Tibial nerve (tissue), 4 donors: ENCODE results near the gene NELL1. TPM values are rescaled to one million over a fixed set of nuclear protein-coding genes. Genes with fewer than 3 reads are reported as not detected.

Experiments
- DNase-seq, 2 donors: peaks; one replicate each; pipeline ENCODE4 v3.0.0-alpha.2; 2019; ENCODE audit warnings: low spot score in 2 of 2
- H3K27ac ChIP-seq, 4 donors: fragments of 200-600 bp; sonication (generic) in 3 of 4; one replicate each; pipeline ENCODE4 v1.5.1; 2017 to 2019; ENCODE audit warnings: mild to moderate bottlenecking in 1 of 4
- H3K27me3 ChIP-seq, 2 donors: fragments of 200-600 bp; sonication (generic) in 1 of 2; one replicate each; pipeline versions ENCODE4 v1.5.1 to v1.6.0; 2017 to 2019
- H3K36me3 ChIP-seq, 3 donors: fragments of 200-600 bp; sonication (generic); one replicate each; pipeline ENCODE4 v1.5.1; 2018 to 2019
- H3K4me1 ChIP-seq, 4 donors: fragments of 200-600 bp; sonication (generic) in 3 of 4; one replicate each; pipeline ENCODE4 v1.5.1; 2017 to 2019
- H3K4me3 ChIP-seq, 4 donors: fragments of 200-600 bp; sonication (generic) in 3 of 4; one replicate each; pipeline ENCODE4 v1.5.1; 2017 to 2019; ENCODE audit warnings: mild to moderate bottlenecking in 1 of 4, moderate library complexity in 1 of 4
- H3K9me3 ChIP-seq, 4 donors: fragments of 200-600 bp; sonication (generic) in 3 of 4; one replicate each; pipeline ENCODE4 v1.5.1; 2017 to 2019
- EP300 ChIP-seq, 2 donors: sonication (generic); formaldehyde crosslinking; IDR thresholded peaks; one replicate each; pipeline ENCODE4 v1.6.1; 2017; ENCODE audit warnings: antibody characterized with exemption in 2 of 2, mild to moderate bottlenecking in 1 of 2
- POLR2A ChIP-seq, 2 donors: fragments of 450-650 bp; IDR thresholded peaks; one replicate each; pipeline ENCODE4 v1.6.1; 2017; ENCODE audit warnings: antibody characterized with exemption in 2 of 2, mild to moderate bottlenecking in 2 of 2, moderate library complexity in 2 of 2
- WGBS, 2 donors: methylation state at CpG; one replicate each; pipeline ENCODE4 v1.1.5; 2018; 5-methylcytosine and 5-hydroxymethylcytosine counted together
- total RNA-seq, 4 donors: library from RNA; depleted of rRNA; stranded (reverse); fragments of >200 nt; gene quantifications; one replicate each; pipeline ENCODE4 v1.1.0, GENCODE V29; 2016
- TF ChIP-seq, protein P1 (sequence below), 5 experiments: fragments of 200-600 bp in 3 of 5; fragments of 450-650 bp in 2 of 5; sonication (generic) in 3 of 5; IDR thresholded peaks; one replicate each; pipeline ENCODE4 v1.5.1; 2016 to 2019; ENCODE audit warnings: antibody characterized with exemption in 5 of 5, mild to moderate bottlenecking in 3 of 5, moderate library complexity in 2 of 5

NELL1 gene
- total RNA-seq, 4 donors from 2014 or later, result not detected

DNA sequence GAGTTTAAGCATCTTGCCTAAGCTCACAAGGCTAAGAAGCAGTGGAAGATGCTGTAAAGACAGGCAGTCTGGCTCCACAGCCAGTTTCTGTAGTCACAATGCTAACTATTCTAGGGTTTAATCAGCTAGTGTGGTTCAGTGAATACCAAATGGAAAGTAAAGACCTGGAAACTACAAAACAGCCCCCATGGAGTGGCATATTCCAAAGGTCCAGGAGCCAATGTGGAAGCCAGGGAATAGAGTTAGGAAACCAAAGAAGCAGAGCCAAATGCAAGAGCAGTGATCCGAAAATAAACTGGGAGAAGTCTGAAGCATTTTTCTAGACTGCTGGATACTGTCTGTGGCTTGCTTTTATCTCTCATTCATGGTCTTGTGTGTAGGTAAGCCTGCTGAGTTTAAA, 792.3 kb downstream of the NELL1 start:
- no peaks in the 10 kb centered on the region for H3K36me3 ChIP-seq
- H3K27me3 ChIP-seq, result no peaks in the 10 kb centered on the region
- no peaks in the 10 kb centered on the region for H3K9me3 ChIP-seq
- TF ChIP-seq POLR2A (IDR thresholded peaks at IDR 0.05) (no peak), EP300 (IDR thresholded peaks at IDR 0.05) (no peak)
- TF ChIP-seq, protein P1, sequence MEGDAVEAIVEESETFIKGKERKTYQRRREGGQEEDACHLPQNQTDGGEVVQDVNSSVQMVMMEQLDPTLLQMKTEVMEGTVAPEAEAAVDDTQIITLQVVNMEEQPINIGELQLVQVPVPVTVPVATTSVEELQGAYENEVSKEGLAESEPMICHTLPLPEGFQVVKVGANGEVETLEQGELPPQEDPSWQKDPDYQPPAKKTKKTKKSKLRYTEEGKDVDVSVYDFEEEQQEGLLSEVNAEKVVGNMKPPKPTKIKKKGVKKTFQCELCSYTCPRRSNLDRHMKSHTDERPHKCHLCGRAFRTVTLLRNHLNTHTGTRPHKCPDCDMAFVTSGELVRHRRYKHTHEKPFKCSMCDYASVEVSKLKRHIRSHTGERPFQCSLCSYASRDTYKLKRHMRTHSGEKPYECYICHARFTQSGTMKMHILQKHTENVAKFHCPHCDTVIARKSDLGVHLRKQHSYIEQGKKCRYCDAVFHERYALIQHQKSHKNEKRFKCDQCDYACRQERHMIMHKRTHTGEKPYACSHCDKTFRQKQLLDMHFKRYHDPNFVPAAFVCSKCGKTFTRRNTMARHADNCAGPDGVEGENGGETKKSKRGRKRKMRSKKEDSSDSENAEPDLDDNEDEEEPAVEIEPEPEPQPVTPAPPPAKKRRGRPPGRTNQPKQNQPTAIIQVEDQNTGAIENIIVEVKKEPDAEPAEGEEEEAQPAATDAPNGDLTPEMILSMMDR (IDR thresholded peaks at IDR 0.05), result no peak
- H3K4me3 ChIP-seq, result no peak overlapping the region
- 79 to 91% methylated on average over 1 of the region's 1 CpG for WGBS, 2 donors
- H3K4me1 ChIP-seq, result no peaks in the 10 kb centered on the region
- DNase-seq, result no peak
- no peak overlapping the region for H3K27ac ChIP-seq

DNA sequence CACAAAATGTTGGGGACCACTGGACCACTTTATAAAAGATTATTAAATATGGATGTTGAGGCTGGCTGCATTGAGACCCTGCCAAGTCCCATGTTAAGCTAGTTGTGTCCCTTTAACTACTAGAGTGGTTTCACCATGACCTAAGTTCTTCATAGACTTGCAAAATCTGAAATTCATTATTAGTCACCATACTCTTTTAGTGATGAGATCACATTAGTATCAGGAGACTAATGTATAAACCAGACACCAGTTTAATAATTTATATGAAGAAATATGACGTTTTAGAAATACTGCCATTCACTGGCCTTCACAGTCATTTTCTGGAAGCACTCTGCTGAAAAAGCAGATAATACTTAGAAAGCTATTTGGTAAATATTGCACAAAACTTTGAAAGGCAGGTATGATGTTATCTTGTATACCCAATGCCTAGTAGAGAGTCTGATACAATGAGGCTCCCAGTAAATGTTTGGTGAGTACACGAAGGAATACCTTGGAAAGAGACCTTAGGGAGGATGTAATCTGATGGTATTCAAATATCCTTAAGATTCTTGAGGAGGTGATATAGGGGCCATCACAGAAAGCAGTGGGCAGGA, 795.3 kb downstream of the NELL1 start:
- no peak overlapping the region for H3K27ac ChIP-seq
- TF ChIP-seq, protein P1 (IDR thresholded peaks at IDR 0.05), result no peak
- TF ChIP-seq EP300 (IDR thresholded peaks at IDR 0.05), result no peak
- no peak for TF ChIP-seq POLR2A (IDR thresholded peaks at IDR 0.05)

DNA sequence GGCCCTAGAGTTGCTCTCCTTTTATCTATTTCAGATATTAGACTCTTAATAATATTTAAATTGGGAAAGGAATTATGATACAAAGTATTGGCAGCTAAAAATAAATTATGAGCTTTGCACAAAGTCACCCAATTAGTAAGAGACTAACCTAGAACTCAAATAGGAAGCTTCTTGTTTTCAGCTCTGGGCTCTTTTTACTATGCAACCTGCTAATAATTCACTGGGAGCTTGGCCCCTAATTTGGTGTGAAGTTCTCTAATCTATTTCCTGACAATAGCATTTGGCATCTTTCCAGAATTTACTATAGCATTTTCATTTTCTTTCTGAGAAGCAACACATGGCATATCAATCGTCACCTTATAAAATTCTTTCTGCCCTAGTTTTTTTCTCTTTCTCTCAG, 795.8 kb downstream of the NELL1 start:
- no peaks in the 10 kb centered on the region for H3K36me3 ChIP-seq
- H3K4me3 ChIP-seq, result no peak overlapping the region
- no peak for DNase-seq
- TF ChIP-seq POLR2A (IDR thresholded peaks at IDR 0.05) (no peak), EP300 (IDR thresholded peaks at IDR 0.05) (no peak)
- TF ChIP-seq, protein P1 (IDR thresholded peaks at IDR 0.05), result no peak
- no peak overlapping the region for H3K27ac ChIP-seq
- WGBS, 2 donors, result 58 to 59% methylated on average over 1 of the region's 1 CpG
- H3K27me3 ChIP-seq, result no peaks in the 10 kb centered on the region
- H3K9me3 ChIP-seq, result no peaks in the 10 kb centered on the region
- no peaks in the 10 kb centered on the region for H3K4me1 ChIP-seq

More for the DNA sequence above, 795.3 kb downstream of the NELL1 start:
- Histone ChIP-seq H3K36me3 (no peaks in the 10 kb centered on the region), H3K9me3 (no peaks in the 10 kb centered on the region), H3K27me3 (no peaks in the 10 kb centered on the region), H3K4me1 (no peaks in the 10 kb centered on the region), H3K4me3 (no peak overlapping the region)
- 66 to 72% methylated on average over 2 of the region's 2 CpGs for WGBS, 2 donors
- DNase-seq, result no peak

DNA sequence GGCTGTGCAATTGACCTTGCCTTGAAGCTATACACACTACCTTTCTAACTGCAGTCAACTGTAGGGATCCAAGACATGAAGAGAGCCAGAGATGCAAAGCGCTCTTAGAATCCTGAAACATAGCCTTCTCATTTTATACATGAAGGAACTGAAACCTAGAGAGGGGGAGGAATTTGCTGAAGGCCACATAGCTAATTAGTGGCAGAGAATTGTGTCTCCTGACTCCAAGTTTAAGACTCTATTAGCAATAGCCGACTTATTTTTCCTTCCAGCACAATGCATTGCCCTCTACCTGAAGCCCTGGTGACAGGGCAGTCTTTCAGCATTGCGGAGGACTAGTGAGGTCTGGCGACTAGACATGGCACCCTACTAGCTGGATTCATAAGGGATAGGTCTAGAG, 796.5 kb downstream of the NELL1 start:
- Histone ChIP-seq H3K4me1 (no peaks in the 10 kb centered on the region), H3K27me3 (no peaks in the 10 kb centered on the region), H3K9me3 (no peaks in the 10 kb centered on the region), H3K4me3 (no peak overlapping the region), H3K36me3 (no peaks in the 10 kb centered on the region), H3K27ac (no peak overlapping the region)
- WGBS, 2 donors, result 87 to 92% methylated on average over 4 of the region's 4 CpGs
- no peak for TF ChIP-seq EP300 (IDR thresholded peaks at IDR 0.05)
- TF ChIP-seq POLR2A (IDR thresholded peaks at IDR 0.05), result no peak
- TF ChIP-seq, protein P1 (IDR thresholded peaks at IDR 0.05), result no peak
- DNase-seq, result no peak

DNA sequence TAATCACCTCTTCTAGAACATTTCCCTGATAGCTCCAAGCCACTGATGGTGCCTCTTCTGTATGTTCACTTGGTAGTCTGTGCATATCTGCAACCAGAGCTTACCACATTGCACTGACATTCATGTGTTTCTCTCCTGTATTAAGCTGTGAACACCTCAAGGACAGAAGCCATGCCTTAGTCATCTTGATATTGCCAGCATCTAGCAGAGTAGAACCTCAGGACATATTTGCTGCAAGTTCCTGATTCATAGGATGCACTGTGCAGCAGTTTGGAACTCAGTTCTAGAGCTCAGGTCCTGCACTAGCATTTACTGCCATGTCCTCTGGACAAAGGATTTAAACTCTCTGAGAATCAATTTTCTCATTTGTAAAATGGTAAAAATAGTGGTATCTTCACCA, 801.1 kb downstream of the NELL1 start:
- no peaks in the 10 kb centered on the region for H3K4me1 ChIP-seq
- no peak for TF ChIP-seq EP300 (IDR thresholded peaks at IDR 0.05)
- TF ChIP-seq, protein P1 (IDR thresholded peaks at IDR 0.05), result no peak
- TF ChIP-seq POLR2A (IDR thresholded peaks at IDR 0.05), result no peak
- H3K36me3 ChIP-seq, result no peaks in the 10 kb centered on the region
- H3K9me3 ChIP-seq, result no peaks in the 10 kb centered on the region
- H3K27ac ChIP-seq, result no peak overlapping the region
- no peaks in the 10 kb centered on the region for H3K27me3 ChIP-seq
- no peak for DNase-seq
- no peak overlapping the region for H3K4me3 ChIP-seq
